Ovary (tissue), 9 donors: ENCODE results near the gene EPHB1. TPM values are rescaled to one million over a fixed set of nuclear protein-coding genes. Genes with fewer than 3 reads are reported as not detected.

Experiments
- DNase-seq, 5 donors: peaks; one replicate each; pipeline ENCODE4 v3.0.0-alpha.2; 2019 to 2020
- H3K27ac ChIP-seq, 2 donors: fragments of 200-600 bp; one replicate each; pipeline versions ENCODE4 v1.5.1 to v1.8.0; 2019 to 2022
- H3K27me3 ChIP-seq: fragments of 200-600 bp; one replicate; pipeline ENCODE4 v1.8.0; 2022
- H3K36me3 ChIP-seq: fragments of 200-600 bp; sonication (generic); one replicate; pipeline ENCODE4 v1.5.1; 2019
- H3K4me1 ChIP-seq: one replicate; pipeline ENCODE4 v1.8.1; 2013; ENCODE audit warnings: mild to moderate bottlenecking, moderate library complexity; ENCODE audit not compliant: insufficient read depth
- H3K4me3 ChIP-seq: fragments of 200-600 bp; sonication (generic); one replicate; pipeline ENCODE4 v1.5.1; 2017
- H3K9me3 ChIP-seq, 2 donors: fragments of 200-600 bp in 1 of 2; sonication (generic) in 1 of 2; one replicate each; pipeline versions ENCODE4 v1.5.1 to v1.8.1; 2013 to 2019; ENCODE audit warnings: mild to moderate bottlenecking in 1 of 2, moderate library complexity in 1 of 2
- EP300 ChIP-seq: sonication (generic); formaldehyde crosslinking; IDR thresholded peaks from one replicate; pipeline ENCODE4 v1.6.1; 2017; ENCODE audit warnings: antibody characterized with exemption
- POLR2A ChIP-seq: fragments of 450-650 bp; IDR thresholded peaks from one replicate; pipeline ENCODE4 v1.6.1; 2017; ENCODE audit warnings: antibody characterized with exemption, mild to moderate bottlenecking, moderate library complexity
- WGBS, 3 donors: extraction: QIAGEN DNeasy Blood & Tissue Kit in 1 of 3; methylation state at CpG; one replicate each; pipeline versions ENCODE4 v1.1.5 to v1.1.7; 2013 to 2017; 5-methylcytosine and 5-hydroxymethylcytosine counted together
- intact Hi-C, 4 donors: fragments of 100-400 bp; cut with DNase I; formaldehyde crosslinking; loops; one replicate each; pipeline versions ENCODE4 v1.11.0 to v1.15.1; 2022 to 2023
- polyA plus RNA-seq, 2 donors: library from polyadenylated mRNA; stranded (reverse); fragments of 200-250 nt in 1 of 2; fragments of 350-450 nt in 1 of 2; fragmentation: Illumina TruSeq in 1 of 2; extraction: RNeasy Lipid Tissue Mini Kit (QIAGEN cat#74804) in 1 of 2; gene quantifications; one replicate each; pipeline ENCODE4 v1.2.3, GENCODE V29; 2013 to 2014
- total RNA-seq, 7 donors: library from RNA; depleted of rRNA in 2 of 7; stranded (reverse); fragments of >200 nt in 2 of 7; fragmentation: NEBNext Ultra II Directional in 3 of 7; extraction: Animal tissue kit (Norgen Biotek cat#: 25700) in 3 of 7; gene quantifications; one replicate each; pipeline versions ENCODE4 v1.1.0 to v1.2.4, GENCODE V29; 2016 to 2023
- TF ChIP-seq, protein P1 (sequence below), 3 donors: fragments of 450-650 bp in 2 of 3; fragments of 200-600 bp in 1 of 3; IDR thresholded peaks; one replicate each; pipeline versions ENCODE4 v1.5.1 to v1.8.0; 2016 to 2022; ENCODE audit warnings: antibody characterized with exemption in 3 of 3, mild to moderate bottlenecking in 1 of 3
- donor health status: DM: no; HTN: no; CAD: no; lungs with moderate emphysema.
- donor health status: DM: no; HTN: no; CAD: no.
- donor health status: Bipolar disorder and iron deficiency.
- donor health status: DM: yes; HTN: yes; CAD: no.
- donor health status: DM: no; HTN: no; CAD: no.
- donor health status: DM: yes; HTN: yes; CAD: no.

EPHB1 gene
- total and polyA plus RNA-seq, 9 donors: 0.25 to 2.7 (median 1.0) TPM

DNA sequence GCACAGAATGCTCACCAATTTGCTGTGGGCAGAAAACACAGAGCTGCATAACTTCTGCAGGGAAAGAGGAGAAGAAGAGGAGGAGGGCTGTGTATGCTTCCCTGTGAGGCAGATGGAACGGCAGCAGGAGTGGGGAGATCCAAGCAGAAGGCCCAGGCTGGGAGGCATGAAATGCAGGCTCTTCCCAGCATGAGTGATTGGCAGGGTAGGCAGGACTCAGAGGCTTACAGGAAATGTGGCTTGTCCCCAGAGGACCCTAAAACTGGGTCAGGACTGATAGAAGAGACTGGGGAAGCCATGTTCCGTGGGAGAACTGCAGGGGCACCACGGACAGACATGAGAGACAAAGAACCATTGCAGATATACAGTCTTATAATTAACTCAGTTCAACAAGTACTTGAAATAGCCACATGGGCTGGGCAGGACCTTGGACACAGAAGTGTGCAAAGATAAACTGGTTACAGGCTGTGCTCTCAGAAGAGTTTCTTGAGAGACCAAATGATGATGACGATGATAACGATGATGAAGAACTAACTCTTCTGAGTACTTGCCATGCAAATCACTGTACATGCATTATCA, 286.9 kb downstream of the EPHB1 start:
- Histone ChIP-seq H3K27me3 (no peaks in the 10 kb centered on the region), H3K4me1 (no peaks in the 10 kb centered on the region), H3K36me3 (no peaks in the 10 kb centered on the region), H3K27ac (no peak overlapping the region), H3K9me3 (no peaks in the 10 kb centered on the region), H3K4me3 (no peak overlapping the region)
- DNase-seq: no peak
- intact Hi-C loops: no loop called here
- WGBS, 3 donors: 72 to 82% (median 73%) methylated on average over 5 of the region's 5 CpGs
- no peak for TF ChIP-seq POLR2A
- no peak for TF ChIP-seq EP300
- TF ChIP-seq, protein P1, sequence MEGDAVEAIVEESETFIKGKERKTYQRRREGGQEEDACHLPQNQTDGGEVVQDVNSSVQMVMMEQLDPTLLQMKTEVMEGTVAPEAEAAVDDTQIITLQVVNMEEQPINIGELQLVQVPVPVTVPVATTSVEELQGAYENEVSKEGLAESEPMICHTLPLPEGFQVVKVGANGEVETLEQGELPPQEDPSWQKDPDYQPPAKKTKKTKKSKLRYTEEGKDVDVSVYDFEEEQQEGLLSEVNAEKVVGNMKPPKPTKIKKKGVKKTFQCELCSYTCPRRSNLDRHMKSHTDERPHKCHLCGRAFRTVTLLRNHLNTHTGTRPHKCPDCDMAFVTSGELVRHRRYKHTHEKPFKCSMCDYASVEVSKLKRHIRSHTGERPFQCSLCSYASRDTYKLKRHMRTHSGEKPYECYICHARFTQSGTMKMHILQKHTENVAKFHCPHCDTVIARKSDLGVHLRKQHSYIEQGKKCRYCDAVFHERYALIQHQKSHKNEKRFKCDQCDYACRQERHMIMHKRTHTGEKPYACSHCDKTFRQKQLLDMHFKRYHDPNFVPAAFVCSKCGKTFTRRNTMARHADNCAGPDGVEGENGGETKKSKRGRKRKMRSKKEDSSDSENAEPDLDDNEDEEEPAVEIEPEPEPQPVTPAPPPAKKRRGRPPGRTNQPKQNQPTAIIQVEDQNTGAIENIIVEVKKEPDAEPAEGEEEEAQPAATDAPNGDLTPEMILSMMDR (IDR thresholded peaks at IDR 0.05): no peak

GRCh38 chr3:135082706-135083105, 287.6 kb downstream of the EPHB1 start:
- WGBS, 3 donors: 55 to 71% (median 67%) methylated on average over 7 of the region's 7 CpGs

GRCh38 chr3:135083179-135083578, 288.1 kb downstream of the EPHB1 start:
- H3K27ac ChIP-seq: no peak overlapping the region
- 49 to 77% (median 76%) methylated on average over 1 of the region's 1 CpG for WGBS, 3 donors
- H3K4me3 ChIP-seq: no peak overlapping the region
- H3K36me3 ChIP-seq: no peaks in the 10 kb centered on the region
- no peaks in the 10 kb centered on the region for H3K9me3 ChIP-seq
- no peaks in the 10 kb centered on the region for H3K27me3 ChIP-seq
- no peaks in the 10 kb centered on the region for H3K4me1 ChIP-seq
- no peak for TF ChIP-seq POLR2A
- TF ChIP-seq, protein P1 (IDR thresholded peaks at IDR 0.05): no peak
- no peak for TF ChIP-seq EP300
- DNase-seq: no peak
- intact Hi-C loops: no loop called here

More at GRCh38 chr3:135082706-135083105, 287.6 kb downstream of the EPHB1 start:
- Histone ChIP-seq H3K27ac (no peak overlapping the region), H3K36me3 (no peaks in the 10 kb centered on the region), H3K9me3 (no peaks in the 10 kb centered on the region), H3K4me1 (no peaks in the 10 kb centered on the region), H3K4me3 (no peak overlapping the region), H3K27me3 (no peaks in the 10 kb centered on the region)
- TF ChIP-seq, protein P1 (IDR thresholded peaks at IDR 0.05): no peak
- DNase-seq: no peak
- intact Hi-C loops: no loop called here

DNA sequence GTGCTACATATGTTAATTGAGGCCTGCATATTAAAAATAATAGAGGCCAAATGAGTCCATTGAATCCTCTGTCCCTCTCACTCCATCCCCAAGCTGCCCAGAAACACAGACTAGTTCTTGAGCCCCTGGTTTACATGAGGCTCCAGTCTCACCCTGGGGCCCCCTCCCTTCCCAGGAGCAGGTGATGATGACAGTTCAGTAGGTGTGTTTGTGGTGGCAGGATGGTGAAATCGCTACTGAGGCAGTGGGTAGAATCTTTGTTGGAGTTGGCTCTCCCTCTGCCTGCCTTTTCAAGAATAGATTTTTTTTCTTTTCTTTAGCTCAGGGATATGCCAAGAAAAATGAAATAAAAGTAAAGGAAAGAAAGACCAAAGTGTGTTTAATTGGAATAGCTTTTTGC, 288.7 kb downstream of the EPHB1 start:
- H3K27ac ChIP-seq: no peak overlapping the region
- no peaks in the 10 kb centered on the region for H3K27me3 ChIP-seq
- 70 to 77% (median 77%) methylated on average over 1 of the region's 1 CpG for WGBS, 3 donors
- no peak overlapping the region for H3K4me3 ChIP-seq
- H3K4me1 ChIP-seq: no peaks in the 10 kb centered on the region
- H3K9me3 ChIP-seq: no peaks in the 10 kb centered on the region
- TF ChIP-seq, protein P1 (IDR thresholded peaks at IDR 0.05): no peak
- no peak for TF ChIP-seq EP300
- no peak for TF ChIP-seq POLR2A
- intact Hi-C loops: no loop called here
- no peak for DNase-seq
- H3K36me3 ChIP-seq: no peaks in the 10 kb centered on the region
